MM.1S (cell line): ENCODE measurements around the gene HECTD3.

Experiments used
- CTCF ChIP-seq: fragments of 300-600 bp; sonication (generic); IDR thresholded peaks from 2 replicates; pipeline ENCODE4 v1.5.1; 2016; ENCODE audit warnings: antibody characterized with exemption, low read length, mixed read lengths
- EZH2phosphoT487 ChIP-seq: fragments of 300-600 bp; sonication (generic); IDR thresholded peaks from 2 replicates; pipeline ENCODE4 v1.6.1; 2018; ENCODE audit warnings: antibody characterized with exemption, low read length

- TF ChIP-seq CTCF (no peak), EZH2phosphoT487 (no peak)
Measured at GRCh38 chr1:45033356-45033755, 22.2 kb upstream of the HECTD3 start.
